Spleen (tissue), 11 donors: Measurements from ENCODE around the gene AFAP1L1. TPM values are rescaled to one million over a fixed set of nuclear protein-coding genes. Genes with fewer than 3 reads are reported as not detected.

ENCODE experiments used
- DNase-seq: peaks from one replicate; pipeline ENCODE4 v3.0.0-alpha.2; 2020
- H3K27ac ChIP-seq, 8 donors: fragments of 200-600 bp; sonication (generic) in 7 of 8; 1 replicate in 4 of 8; 2 replicates in 4 of 8; pipeline versions ENCODE4 v1.5.0 to v1.8.0; 2016 to 2021; ENCODE audit warnings: inconsistent platforms in 4 of 8, mild to moderate bottlenecking in 4 of 8, moderate library complexity in 1 of 8
- H3K27me3 ChIP-seq, 7 donors: fragments of 200-600 bp; sonication (generic) in 6 of 7; replicated peaks in 1 of 7; 1 replicate in 4 of 7; 2 replicates in 3 of 7; pipeline versions ENCODE4 v1.5.0 to v1.8.0; 2016 to 2021; ENCODE audit warnings: inconsistent platforms in 3 of 7, mild to moderate bottlenecking in 1 of 7
- H3K36me3 ChIP-seq, 6 donors: fragments of 200-600 bp; sonication (generic) in 5 of 6; 1 replicate in 4 of 6; 2 replicates in 2 of 6; pipeline versions ENCODE4 v1.5.0 to v1.8.0; 2016 to 2021; ENCODE audit warnings: inconsistent platforms in 2 of 6
- H3K4me1 ChIP-seq, 6 donors: fragments of 200-600 bp; sonication (generic) in 5 of 6; 1 replicate in 3 of 6; 2 replicates in 3 of 6; pipeline versions ENCODE4 v1.5.0 to v1.8.0; 2016 to 2021; ENCODE audit warnings: inconsistent platforms in 3 of 6
- H3K4me3 ChIP-seq, 8 donors: fragments of 200-600 bp; sonication (generic) in 7 of 8; 1 replicate in 4 of 8; 2 replicates in 4 of 8; pipeline versions ENCODE4 v1.5.0 to v1.8.0; 2016 to 2021; ENCODE audit warnings: inconsistent platforms in 4 of 8, mild to moderate bottlenecking in 4 of 8, moderate library complexity in 2 of 8
- H3K9me3 ChIP-seq, 8 donors: fragments of 200-600 bp; sonication (generic) in 7 of 8; 1 replicate in 4 of 8; 2 replicates in 4 of 8; pipeline versions ENCODE4 v1.5.0 to v1.8.0; 2016 to 2021; ENCODE audit warnings: inconsistent platforms in 4 of 8
- CTCF ChIP-seq, 11 experiments: fragments of 200-600 bp in 7 of 11; fragments of 450-650 bp in 4 of 11; sonication (generic) in 4 of 11; IDR thresholded peaks in 8 of 11; conservative IDR thresholded peaks in 3 of 11; 1 replicate in 7 of 11; 2 replicates in 4 of 11; pipeline versions ENCODE4 v1.4.0 to v1.8.0; 2016 to 2021; ENCODE audit warnings: antibody characterized with exemption in 11 of 11, inconsistent platforms in 4 of 11, mild to moderate bottlenecking in 1 of 11
- POLR2A ChIP-seq, 3 donors: fragments of 450-650 bp; IDR thresholded peaks; one replicate each; pipeline ENCODE4 v1.5.1; 2017; ENCODE audit warnings: antibody characterized with exemption in 3 of 3, mild to moderate bottlenecking in 1 of 3
- POLR2AphosphoS5 ChIP-seq, 3 donors: sonication (generic); formaldehyde crosslinking; IDR thresholded peaks; one replicate each; pipeline ENCODE4 v1.5.1; 2017; ENCODE audit warnings: antibody characterized with exemption in 3 of 3
- WGBS, 5 donors: extraction: QIAGEN DNeasy Blood & Tissue Kit in 3 of 5; methylation state at CpG; one replicate each; pipeline versions ENCODE4 v1.1.5 to v1.1.7; 2013 to 2018; 5-methylcytosine and 5-hydroxymethylcytosine counted together
- intact Hi-C: fragments of 100-400 bp; cut with DNase I; formaldehyde crosslinking; loops from one replicate; pipeline ENCODE4 v1.15.0; 2023; ENCODE audit warnings: low total_unique reads
- polyA plus RNA-seq, 3 donors: library from polyadenylated mRNA; stranded (reverse); fragments of 200-250 nt; gene quantifications; one replicate each; pipeline ENCODE4 v1.2.1, GENCODE V29; 2013
- total RNA-seq, 7 donors: library from RNA; depleted of rRNA in 3 of 7; stranded (reverse); fragments of >200 nt in 3 of 7; fragmentation: NEBNext Ultra II Directional in 4 of 7; extraction: Animal tissue kit (Norgen Biotek cat#: 25700) in 4 of 7; gene quantifications; one replicate each; pipeline versions ENCODE4 v1.1.0 to v1.2.1, GENCODE V29; 2016 to 2021
- donor health status: healthy with polysubstance abuse.
- donor health status: DM: no; HTN: no; CAD: no; lungs with moderate emphysema.
- donor health status: DM: no; HTN: no; CAD: no.
- donor health status: Bipolar disorder and iron deficiency.
- donor health status: healthy.
- donor health status: DM: no; HTN: no; CAD: no.
- donor health status: DM: yes; HTN: yes; CAD: no.

Gene AFAP1L1
- total and polyA plus RNA-seq, 10 donors = 1.7 to 21.8 (median 10.3) TPM

GRCh38 chr5:149367972-149368645 lies 96.5 kb downstream of the AFAP1L1 start:
- intact Hi-C loops = no loop called here

GRCh38 chr5:149370878-149371277 lies 99.2 kb downstream of the AFAP1L1 start:
- Histone ChIP-seq H3K27ac (no peak overlapping the region), H3K4me1 (peaks cover 0 to 20% (median 4%) of the 10 kb centered on the region in 6 donors), H3K9me3 (no peaks in the 10 kb centered on the region), H3K4me3 (no peak overlapping the region), H3K27me3 (no peaks in the 10 kb centered on the region), H3K36me3 (peaks cover 0 to 3% (median 0%) of the 10 kb centered on the region in 6 donors)
- intact Hi-C loops = loop anchor here (5.0 kb wide), 2 partner anchors 54 to 191 kb away; no protein-coding TSS in a partner anchor
- DNase-seq = no peak
- WGBS, 5 donors = 82 to 90% (median 87%) methylated on average over 2 of the region's 2 CpGs
- no peak for TF ChIP-seq POLR2A (IDR thresholded peaks at IDR 0.05)
- TF ChIP-seq CTCF (IDR thresholded peaks at IDR 0.05 in 8 of 11, conservative IDR thresholded peaks at IDR 0.05 in 3 of 11) = no peak
- TF ChIP-seq POLR2AphosphoS5 (IDR thresholded peaks at IDR 0.05) = no peak

More at GRCh38 chr5:149367972-149368645, 96.5 kb downstream of the AFAP1L1 start:
- Histone ChIP-seq H3K27ac (no peak overlapping the region), H3K4me1 (peaks cover 0 to 20% (median 4%) of the 10 kb centered on the region in 6 donors), H3K36me3 (peaks cover 0 to 3% (median 0%) of the 10 kb centered on the region in 6 donors), H3K9me3 (no peaks in the 10 kb centered on the region), H3K27me3 (no peaks in the 10 kb centered on the region), H3K4me3 (no peak overlapping the region)
- 91 to 95% (median 94%) methylated on average over 22 of the region's 22 CpGs for WGBS, 5 donors
- TF ChIP-seq CTCF (IDR thresholded peaks at IDR 0.05 in 8 of 11, conservative IDR thresholded peaks at IDR 0.05 in 3 of 11) (no peak), POLR2AphosphoS5 (IDR thresholded peaks at IDR 0.05) (peak in 1 of 3 donors; percentile 7), POLR2A (IDR thresholded peaks at IDR 0.05) (no peak)
- no peak for DNase-seq

- Histone ChIP-seq H3K36me3 (no peaks in the 10 kb centered on the region), H3K4me1 (peaks cover 0 to 20% (median 4%) of the 10 kb centered on the region in 6 donors), H3K27me3 (no peaks in the 10 kb centered on the region), H3K9me3 (no peaks in the 10 kb centered on the region), H3K4me3 (no peak overlapping the region), H3K27ac (no peak overlapping the region)
- 43 to 82% (median 45%) methylated on average over 6 to 12 of the region's 12 CpGs for WGBS, 5 donors
- DNase-seq = peak; percentile 88
- TF ChIP-seq POLR2A (IDR thresholded peaks at IDR 0.05) (no peak), POLR2AphosphoS5 (IDR thresholded peaks at IDR 0.05) (peak in 1 of 3 donors; percentile 21), CTCF (IDR thresholded peaks at IDR 0.05 in 8 of 11, conservative IDR thresholded peaks at IDR 0.05 in 3 of 11) (peak; percentile 23 to 87 (median 75))
- intact Hi-C loops = loop anchor here (5.0 kb wide), 2 partner anchors 54 to 191 kb away; no protein-coding TSS in a partner anchor
Measured at GRCh38 chr5:149371296-149371962, 99.8 kb downstream of the AFAP1L1 start.
